Smooth muscle cell (in vitro differentiated cells): Measurements from ENCODE around the gene NTM. TPM values are rescaled to one million over a fixed set of nuclear protein-coding genes. Genes with fewer than 3 reads are reported as not detected.

ENCODE experiments used
- DNase-seq: peaks from one replicate; lab custom pipeline; 2025; ENCODE audit not compliant: unreplicated experiment; lab: John Stamatoyannopoulos, UW
- H2AFZ ChIP-seq: fragments of 200-600 bp; sonication (generic); 2 replicates; pipeline ENCODE4 v1.6.0; 2016; ENCODE audit warnings: antibody characterized with exemption, low read depth, mild to moderate bottlenecking
- H3F3A ChIP-seq: fragments of 200-600 bp; sonication (generic); 2 replicates; pipeline ENCODE4 v1.6.0; 2017; ENCODE audit warnings: antibody characterized with exemption, low read depth
- H3K27ac ChIP-seq: fragments of 200-600 bp; sonication (generic); 2 replicates; pipeline ENCODE4 v1.5.1; 2016; ENCODE audit warnings: low read depth, mild to moderate bottlenecking
- H3K27me3 ChIP-seq: fragments of 200-600 bp; sonication (generic); 2 replicates; pipeline ENCODE4 v1.6.1; 2016; ENCODE audit warnings: low read depth, mild to moderate bottlenecking
- H3K36me3 ChIP-seq: fragments of 200-600 bp; sonication (generic); 2 replicates; pipeline ENCODE4 v1.5.1; 2016; ENCODE audit warnings: low read depth
- H3K4me1 ChIP-seq: fragments of 200-600 bp; sonication (generic); 2 replicates; pipeline ENCODE4 v1.5.1; 2016; ENCODE audit warnings: low read depth
- H3K4me2 ChIP-seq: fragments of 200-600 bp; sonication (generic); 2 replicates; pipeline ENCODE4 v1.6.0; 2016; ENCODE audit warnings: mild to moderate bottlenecking
- H3K4me3 ChIP-seq: fragments of 200-600 bp; sonication (generic); 2 replicates; pipeline ENCODE4 v1.5.1; 2016; ENCODE audit warnings: mild to moderate bottlenecking
- H3K79me2 ChIP-seq: fragments of 200-600 bp; sonication (generic); 2 replicates; pipeline ENCODE4 v1.6.0; 2016; ENCODE audit warnings: low read depth, mild to moderate bottlenecking
- H3K9ac ChIP-seq: fragments of 200-600 bp; sonication (generic); 2 replicates; pipeline ENCODE4 v1.6.0; 2016; ENCODE audit warnings: low read depth
- H3K9me3 ChIP-seq: fragments of 200-600 bp; sonication (generic); replicated peaks from 2 replicates; pipeline ENCODE4 v1.5.1; 2016; ENCODE audit warnings: low read depth
- H4K20me1 ChIP-seq: fragments of 200-600 bp; sonication (generic); 2 replicates; pipeline ENCODE4 v1.6.0; 2016; ENCODE audit warnings: low read depth
- CTCF ChIP-seq: fragments of 200-600 bp; sonication (generic); IDR thresholded peaks from 2 replicates; pipeline ENCODE4 v1.5.1; 2017; ENCODE audit warnings: borderline replicate concordance, mild to moderate bottlenecking, antibody characterized with exemption; ENCODE audit not compliant: insufficient read depth, poor library complexity, severe bottlenecking
- WGBS: methylation state at CpG from one replicate; pipeline ENCODE4 v1.1.7; 2016; ENCODE audit warnings: low lambda C conversion rate; 5-methylcytosine and 5-hydroxymethylcytosine counted together
- polyA plus RNA-seq: library from polyadenylated mRNA; unstranded; fragments of >200 nt; fragmentation: Nextera tagmentation; extraction: Ambion mirVana; gene quantifications from 2 replicates; pipeline ENCODE4 v1.2.1, GENCODE V29; 2016
- total RNA-seq: library from RNA; depleted of rRNA; stranded (reverse); fragments of >200 nt; gene quantifications from 2 replicates; pipeline ENCODE4 v1.2.3, GENCODE V29; 2014

Gene NTM
- total and polyA plus RNA-seq, 2 experiments from 2014 or later, result 68.9 to 123 TPM

- TF ChIP-seq CTCF, result no peak
- no peaks in the 10 kb centered on the region for H4K20me1 ChIP-seq
- no peaks in the 10 kb centered on the region for H3K36me3 ChIP-seq
- no peak overlapping the region for H3K4me3 ChIP-seq
- H2AFZ ChIP-seq, result no peak overlapping the region
- H3K9me3 ChIP-seq, result no peaks in the 10 kb centered on the region
- H3K79me2 ChIP-seq, result peaks cover 5% of the 10 kb centered on the region
- H3K4me1 ChIP-seq, result peaks cover 8% of the 10 kb centered on the region
- no peak overlapping the region for H3K4me2 ChIP-seq
- DNase-seq, result no peak
- no peak overlapping the region for H3K27ac ChIP-seq
- H3K9ac ChIP-seq, result no peak overlapping the region
- H3K27me3 ChIP-seq, result peaks cover 7% of the 10 kb centered on the region
- WGBS, result 97% methylated on average over 4 of the region's 4 CpGs
- H3F3A ChIP-seq, result no peaks in the 10 kb centered on the region
Observed at GRCh38 chr11:132131047-132131446, 760.6 kb downstream of the NTM start.

GRCh38 chr11:132131961-132132360 lies 761.5 kb downstream of the NTM start:
- peaks cover 5% of the 10 kb centered on the region for H3K79me2 ChIP-seq
- no peaks in the 10 kb centered on the region for H3K36me3 ChIP-seq
- 70% methylated on average over 7 of the region's 9 CpGs for WGBS

GRCh38 chr11:132134322-132134721 lies 763.9 kb downstream of the NTM start:
- no peaks in the 10 kb centered on the region for H3K36me3 ChIP-seq
- no peak overlapping the region for H3K9ac ChIP-seq
- H4K20me1 ChIP-seq, result peaks cover 4% of the 10 kb centered on the region
- TF ChIP-seq CTCF, result no peak
- no peak for DNase-seq
- no peak overlapping the region for H3K27ac ChIP-seq
- peaks cover 5% of the 10 kb centered on the region for H3K79me2 ChIP-seq
- WGBS, result 83% methylated on average over 5 of the region's 5 CpGs
- H3K4me3 ChIP-seq, result no peak overlapping the region
- H2AFZ ChIP-seq, result no peak overlapping the region
- no peaks in the 10 kb centered on the region for H3K9me3 ChIP-seq
- H3K4me2 ChIP-seq, result no peak overlapping the region
- peaks cover 7% of the 10 kb centered on the region for H3K27me3 ChIP-seq
- H3K4me1 ChIP-seq, result no peaks in the 10 kb centered on the region
- no peaks in the 10 kb centered on the region for H3F3A ChIP-seq

More at GRCh38 chr11:132131961-132132360, 761.5 kb downstream of the NTM start:
- Histone ChIP-seq H3K9me3 (no peaks in the 10 kb centered on the region), H4K20me1 (peaks cover 4% of the 10 kb centered on the region), H3K4me3 (no peak overlapping the region), H3F3A (no peaks in the 10 kb centered on the region), H3K4me2 (no peak overlapping the region), H3K9ac (no peak overlapping the region), H2AFZ (no peak overlapping the region), H3K4me1 (no peaks in the 10 kb centered on the region), H3K27ac (no peak overlapping the region), H3K27me3 (peaks cover 7% of the 10 kb centered on the region)
- no peak for DNase-seq
- TF ChIP-seq CTCF, result no peak

- Histone ChIP-seq H3K79me2 (peaks cover 5% of the 10 kb centered on the region), H3K9me3 (no peaks in the 10 kb centered on the region), H3K4me2 (no peak overlapping the region), H3F3A (no peaks in the 10 kb centered on the region), H4K20me1 (peaks cover 14% of the 10 kb centered on the region), H3K36me3 (no peaks in the 10 kb centered on the region), H3K9ac (no peak overlapping the region), H3K4me1 (no peaks in the 10 kb centered on the region), H2AFZ (no peak overlapping the region), H3K27me3 (peaks cover 11% of the 10 kb centered on the region), H3K4me3 (no peak overlapping the region), H3K27ac (no peak overlapping the region)
- DNase-seq, result no peak
- WGBS, result 96% methylated on average over 12 of the region's 12 CpGs
- TF ChIP-seq CTCF, result no peak
Observed at GRCh38 chr11:132137289-132137980, 767.0 kb downstream of the NTM start.
